Upper lobe of right lung (tissue), 1 donor: ENCODE measurements around the gene PHACTR3. TPM values are rescaled to one million over a fixed set of nuclear protein-coding genes. Genes with fewer than 3 reads are reported as not detected.

Source experiments
- ATAC-seq: fragments of 200-7000 bp; cut with Tn5 transposase; one replicate; pipeline ENCODE4 v1.9.1; 2020; ENCODE audit warnings: mild to moderate bottlenecking, moderate library complexity
- DNase-seq: peaks from one replicate; pipeline ENCODE4 v3.0.0-alpha.2; 2020
- H3K27ac ChIP-seq: fragments of 200-600 bp; one replicate; pipeline ENCODE4 v1.8.0; 2022
- H3K27me3 ChIP-seq: fragments of 200-600 bp; one replicate; pipeline ENCODE4 v1.8.0; 2022; ENCODE audit warnings: mild to moderate bottlenecking
- H3K36me3 ChIP-seq: fragments of 200-600 bp; one replicate; pipeline ENCODE4 v1.8.0; 2022
- H3K4me1 ChIP-seq: fragments of 200-600 bp; one replicate; pipeline ENCODE4 v1.8.0; 2022
- H3K4me3 ChIP-seq: fragments of 200-600 bp; one replicate; pipeline ENCODE4 v1.8.0; 2022; ENCODE audit warnings: mild to moderate bottlenecking
- H3K9me3 ChIP-seq: fragments of 200-600 bp; one replicate; pipeline ENCODE4 v1.8.0; 2022
- intact Hi-C: fragments of 100-400 bp; cut with DNase I; formaldehyde crosslinking; loops from one replicate; pipeline ENCODE4 v1.11.0; 2022
- total RNA-seq: library from RNA; stranded (reverse); fragmentation: NEBNext Ultra II Directional; extraction: Animal tissue kit (Norgen Biotek cat#: 25700); gene quantifications from one replicate; pipeline ENCODE4 v1.2.1, GENCODE V29; 2021
- TF ChIP-seq, protein P1 (sequence below): fragments of 200-600 bp; IDR thresholded peaks from one replicate; pipeline ENCODE4 v1.8.0; 2022; ENCODE audit warnings: antibody characterized with exemption
- donor health status: DM: no; HTN: yes; CAD: no; lungs with severe emphysema.

The PHACTR3 gene
- total RNA-seq, 1 donor from 2014 or later: 18.2 TPM

GRCh38 chr20:59584278-59584925 lies 19.9 kb upstream of the PHACTR3 start:
- TF ChIP-seq, protein P1, sequence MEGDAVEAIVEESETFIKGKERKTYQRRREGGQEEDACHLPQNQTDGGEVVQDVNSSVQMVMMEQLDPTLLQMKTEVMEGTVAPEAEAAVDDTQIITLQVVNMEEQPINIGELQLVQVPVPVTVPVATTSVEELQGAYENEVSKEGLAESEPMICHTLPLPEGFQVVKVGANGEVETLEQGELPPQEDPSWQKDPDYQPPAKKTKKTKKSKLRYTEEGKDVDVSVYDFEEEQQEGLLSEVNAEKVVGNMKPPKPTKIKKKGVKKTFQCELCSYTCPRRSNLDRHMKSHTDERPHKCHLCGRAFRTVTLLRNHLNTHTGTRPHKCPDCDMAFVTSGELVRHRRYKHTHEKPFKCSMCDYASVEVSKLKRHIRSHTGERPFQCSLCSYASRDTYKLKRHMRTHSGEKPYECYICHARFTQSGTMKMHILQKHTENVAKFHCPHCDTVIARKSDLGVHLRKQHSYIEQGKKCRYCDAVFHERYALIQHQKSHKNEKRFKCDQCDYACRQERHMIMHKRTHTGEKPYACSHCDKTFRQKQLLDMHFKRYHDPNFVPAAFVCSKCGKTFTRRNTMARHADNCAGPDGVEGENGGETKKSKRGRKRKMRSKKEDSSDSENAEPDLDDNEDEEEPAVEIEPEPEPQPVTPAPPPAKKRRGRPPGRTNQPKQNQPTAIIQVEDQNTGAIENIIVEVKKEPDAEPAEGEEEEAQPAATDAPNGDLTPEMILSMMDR: no peak
- Histone ChIP-seq H3K4me3 (no peak overlapping the region), H3K4me1 (peaks cover 5% of the 10 kb centered on the region), H3K27ac (no peak overlapping the region), H3K36me3 (no peaks in the 10 kb centered on the region), H3K9me3 (no peaks in the 10 kb centered on the region), H3K27me3 (peaks cover 2% of the 10 kb centered on the region)
- no peak for ATAC-seq
- intact Hi-C loops: no loop called here
- DNase-seq: peak; percentile 34

- no peaks in the 10 kb centered on the region for H3K36me3 ChIP-seq
- H3K27me3 ChIP-seq: no peaks in the 10 kb centered on the region
- H3K27ac ChIP-seq: no peak overlapping the region
- DNase-seq (peak; percentile 42), ATAC-seq (no peak)
- no peaks in the 10 kb centered on the region for H3K9me3 ChIP-seq
- H3K4me3 ChIP-seq: no peak overlapping the region
- peaks cover 5% of the 10 kb centered on the region for H3K4me1 ChIP-seq
- intact Hi-C loops: no loop called here
- TF ChIP-seq, protein P1: no peak
These were observed 18.5 kb upstream of the PHACTR3 start for GRCh38 chr20:59585714-59586409.

DNA sequence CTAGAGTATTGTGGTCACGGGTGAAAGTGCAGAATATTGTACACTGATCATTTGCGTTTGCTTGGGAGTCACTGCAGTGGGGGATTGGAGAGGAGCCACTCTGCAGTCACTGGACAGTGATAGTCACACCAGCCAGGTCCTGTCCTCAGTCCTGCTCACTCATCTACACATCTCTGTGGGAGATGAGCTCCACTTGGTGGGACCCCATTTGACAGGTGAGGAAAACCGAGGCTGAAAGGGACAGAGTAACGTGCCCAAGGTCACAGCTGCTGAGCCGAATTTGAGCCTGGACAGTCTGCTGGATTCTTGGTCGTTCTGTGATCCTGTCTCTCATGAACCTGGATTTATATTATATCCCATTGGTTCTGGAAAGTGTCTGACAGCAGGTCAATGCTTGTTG lies 17.7 kb upstream of the PHACTR3 start:
- H3K9me3 ChIP-seq: no peaks in the 10 kb centered on the region
- H3K27ac ChIP-seq: no peak overlapping the region
- no peaks in the 10 kb centered on the region for H3K36me3 ChIP-seq
- no peaks in the 10 kb centered on the region for H3K27me3 ChIP-seq
- intact Hi-C loops: no loop called here
- TF ChIP-seq, protein P1: no peak
- peaks cover 5% of the 10 kb centered on the region for H3K4me1 ChIP-seq
- no peak for DNase-seq
- no peak overlapping the region for H3K4me3 ChIP-seq
- no peak for ATAC-seq

DNA sequence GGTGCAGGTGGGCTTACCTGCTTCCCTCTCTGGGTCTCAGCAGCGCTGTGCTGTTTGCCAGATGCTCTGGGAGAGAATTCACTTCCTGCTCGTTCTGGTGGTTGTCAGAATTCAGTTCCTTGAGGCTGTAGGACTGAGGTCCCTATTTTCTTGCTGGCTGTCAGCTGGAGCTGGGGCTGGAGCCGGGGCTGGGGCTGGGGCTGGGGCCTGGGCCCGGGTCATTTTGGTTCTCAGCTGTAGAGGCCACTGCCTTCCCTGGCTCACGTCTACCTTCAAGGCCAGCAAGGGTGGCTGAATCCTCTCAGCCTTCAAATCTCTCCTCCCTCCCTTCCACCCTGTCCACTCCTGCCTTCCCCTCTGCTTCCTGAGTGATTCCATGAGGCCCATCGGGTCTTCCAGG lies 16.8 kb upstream of the PHACTR3 start:
- DNase-seq (peak; percentile 21), ATAC-seq (no peak)
- H3K27me3 ChIP-seq: no peaks in the 10 kb centered on the region
- no peaks in the 10 kb centered on the region for H3K36me3 ChIP-seq
- no peak overlapping the region for H3K27ac ChIP-seq
- TF ChIP-seq, protein P1: no peak
- no peaks in the 10 kb centered on the region for H3K9me3 ChIP-seq
- H3K4me1 ChIP-seq: peaks cover 5% of the 10 kb centered on the region
- H3K4me3 ChIP-seq: no peak overlapping the region
- intact Hi-C loops: no loop called here

- H3K36me3 ChIP-seq: no peaks in the 10 kb centered on the region
- peak; percentile 36 for DNase-seq
- no peaks in the 10 kb centered on the region for H3K27me3 ChIP-seq
- no peak for ATAC-seq
- TF ChIP-seq, protein P1: no peak
- no peaks in the 10 kb centered on the region for H3K4me1 ChIP-seq
- intact Hi-C loops: no loop called here
- no peak overlapping the region for H3K4me3 ChIP-seq
- H3K27ac ChIP-seq: no peak overlapping the region
- no peaks in the 10 kb centered on the region for H3K9me3 ChIP-seq
These were observed 16.0 kb upstream of the PHACTR3 start for GRCh38 chr20:59588236-59588855.
